GM18511 (cell line): ENCODE measurements around the gene GRK4.
A peak's percentile ranks its signal among the peaks of the same experiment; 100 is the strongest.
"Not testable (repeated sequence)": the region's sequence is repeated elsewhere in the genome, so short reads cannot be mapped to it uniquely, and the experiment has no call there.

Source experiments
- ATAC-seq: cut with Tn5 transposase; IDR thresholded peaks from one replicate; pipeline ENCODE4 v1.9.1; 2021; ENCODE audit warnings: mild to moderate bottlenecking, moderate library complexity; ENCODE audit not compliant: unreplicated experiment

Gene GRK4

GRCh38 chr4:2963175-2963965, at the start of gene GRK4, which contains the start of gene NOP14:
Gene GRK4, plus strand, starts transcription at chr4:2963571. Its CDS starts 500 bp downstream, at chr4:2964071.
Gene NOP14, minus strand, starts transcription at chr4:2963406. Its CDS starts 87 bp downstream, at chr4:2963319.
- peak; percentile 91 for ATAC-seq

GRCh38 chr4:2914256-2915126, 48.9 kb upstream of the GRK4 start:
- no peak for ATAC-seq

GRCh38 chr4:2915789-2916188, 47.6 kb upstream of the GRK4 start:
- ATAC-seq = no peak

- ATAC-seq = not testable (repeated sequence)
These were observed 46.7 kb upstream of the GRK4 start for GRCh38 chr4:2916696-2917095.

- ATAC-seq = not testable (repeated sequence)
These were observed 45.1 kb upstream of the GRK4 start for GRCh38 chr4:2918300-2918699.

- ATAC-seq = not testable (repeated sequence)
These were observed 44.7 kb upstream of the GRK4 start for GRCh38 chr4:2918714-2919113.

GRCh38 chr4:2922453-2923101, 40.8 kb upstream of the GRK4 start:
- not testable (repeated sequence) for ATAC-seq

- no peak for ATAC-seq
These were observed 40.2 kb upstream of the GRK4 start for GRCh38 chr4:2923141-2923551.

GRCh38 chr4:2923668-2924173, 39.6 kb upstream of the GRK4 start:
- ATAC-seq = no peak

GRCh38 chr4:2924286-2924685, 39.1 kb upstream of the GRK4 start:
- no peak for ATAC-seq

- ATAC-seq = no peak
These were observed 38.5 kb upstream of the GRK4 start for GRCh38 chr4:2924765-2925301.

GRCh38 chr4:2925496-2925895, 37.9 kb upstream of the GRK4 start:
- ATAC-seq = no peak

- no peak for ATAC-seq
These were observed 37.2 kb upstream of the GRK4 start for GRCh38 chr4:2925931-2926860.

GRCh38 chr4:2927016-2927695, 36.2 kb upstream of the GRK4 start:
- no peak for ATAC-seq

- no peak for ATAC-seq
These were observed 35.7 kb upstream of the GRK4 start for GRCh38 chr4:2927696-2928075.

- no peak for ATAC-seq
These were observed 34.9 kb upstream of the GRK4 start for GRCh38 chr4:2928242-2929176.

GRCh38 chr4:2929469-2929868, 33.9 kb upstream of the GRK4 start:
- no peak for ATAC-seq

GRCh38 chr4:2930135-2930757, 33.1 kb upstream of the GRK4 start:
- no peak for ATAC-seq
